Measurements from ENCODE around the gene ZCCHC17.
"Not testable (repeated sequence)": the region's sequence is repeated elsewhere in the genome, so short reads cannot be mapped to it uniquely, and the experiment has no call there.

ZCCHC17 gene, protein sequence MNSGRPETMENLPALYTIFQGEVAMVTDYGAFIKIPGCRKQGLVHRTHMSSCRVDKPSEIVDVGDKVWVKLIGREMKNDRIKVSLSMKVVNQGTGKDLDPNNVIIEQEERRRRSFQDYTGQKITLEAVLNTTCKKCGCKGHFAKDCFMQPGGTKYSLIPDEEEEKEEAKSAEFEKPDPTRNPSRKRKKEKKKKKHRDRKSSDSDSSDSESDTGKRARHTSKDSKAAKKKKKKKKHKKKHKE

DNA sequence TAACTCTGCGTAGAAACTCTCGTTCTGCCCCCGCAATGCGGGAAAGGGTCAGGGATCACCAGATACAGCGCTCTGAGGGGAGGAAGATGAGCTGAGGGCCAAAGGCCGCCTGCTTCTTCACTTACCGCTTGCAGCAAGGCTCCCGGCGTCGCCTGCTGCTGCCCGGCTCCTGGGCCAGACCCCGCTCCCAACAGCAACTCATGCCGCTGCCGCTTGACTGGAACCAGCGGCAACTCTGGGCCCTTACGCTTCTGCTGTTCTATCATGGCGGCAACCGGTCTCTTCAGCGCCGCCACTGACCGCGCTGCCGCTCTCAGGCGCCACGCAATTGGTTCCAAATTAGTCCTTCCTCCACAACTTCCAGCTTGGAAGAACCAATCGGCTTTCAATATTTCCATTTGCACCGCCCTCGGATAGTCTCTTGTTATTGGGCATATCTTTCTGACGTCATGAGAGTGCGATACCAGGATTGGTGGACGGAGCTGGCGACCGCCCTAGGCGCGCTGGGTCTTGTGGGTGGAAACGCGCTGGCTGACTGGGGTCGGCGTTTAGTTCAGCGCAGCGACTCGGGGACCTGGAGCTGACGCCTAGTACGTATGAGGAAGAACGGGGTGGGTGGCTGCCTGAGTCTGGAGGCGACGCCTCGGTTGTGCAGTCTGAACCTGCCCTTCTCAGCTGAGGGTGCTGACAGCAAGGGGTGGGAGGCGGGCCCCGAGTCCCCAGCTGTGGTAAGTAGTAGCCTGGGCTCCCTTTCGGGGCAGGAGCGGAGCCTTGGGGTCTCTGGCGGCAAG, at the start of gene ZCCHC17, which contains the start of gene SNRNP40:
ZCCHC17 (plus strand) TSS at position 547 of the 791 bp plus-strand sequence. CDS start 13,067 bp downstream, outside the sequence.
SNRNP40 (minus strand) TSS at position 303 of the 791 bp plus-strand sequence; CDS start at position 266, 37 bp downstream.
- peak; percentile 51 to 98 (median 90) for DNase-seq

DNA sequence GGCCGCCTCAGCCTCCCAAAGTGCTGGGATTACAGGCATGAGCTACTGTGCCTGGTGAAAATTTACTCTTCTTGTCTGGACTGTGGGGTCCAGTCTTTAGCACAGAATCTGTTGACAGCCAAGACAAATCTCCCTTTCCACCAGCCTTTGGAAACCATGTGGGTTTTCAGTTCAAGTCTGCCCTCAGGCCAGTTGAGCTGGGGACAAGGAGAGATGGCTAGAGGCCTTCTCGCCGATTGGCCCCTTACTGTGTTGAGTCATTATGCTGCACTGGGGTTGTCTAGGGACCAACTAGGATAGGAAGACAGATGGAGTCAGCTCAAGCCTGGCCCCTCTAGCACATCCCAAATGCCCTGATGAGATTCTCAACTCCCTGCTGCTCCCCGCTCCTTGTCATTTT, 48.6 kb upstream of the ZCCHC17 start:
- no peak for DNase-seq

DNA sequence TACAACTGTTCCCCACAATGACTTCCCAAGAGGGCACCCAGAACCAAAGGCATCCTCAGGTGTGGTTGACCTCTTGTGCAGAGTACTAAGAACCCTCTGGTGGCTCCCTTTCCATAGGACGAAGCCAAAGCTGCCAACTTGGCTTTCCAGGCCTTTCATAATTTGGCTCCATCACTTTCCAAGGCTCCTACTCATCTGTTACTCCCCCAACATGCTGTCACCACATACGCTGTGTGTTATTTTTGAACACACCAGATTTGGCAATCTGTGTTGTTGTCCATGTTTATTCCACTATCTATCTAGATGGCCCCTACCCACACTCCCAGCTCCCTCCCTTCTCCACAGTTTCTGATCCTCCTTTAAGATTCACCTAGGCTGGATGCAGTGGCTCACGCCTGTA, 47.0 kb upstream of the ZCCHC17 start:
- peak in 1 of 51 donors; percentile 11 for DNase-seq

DNA sequence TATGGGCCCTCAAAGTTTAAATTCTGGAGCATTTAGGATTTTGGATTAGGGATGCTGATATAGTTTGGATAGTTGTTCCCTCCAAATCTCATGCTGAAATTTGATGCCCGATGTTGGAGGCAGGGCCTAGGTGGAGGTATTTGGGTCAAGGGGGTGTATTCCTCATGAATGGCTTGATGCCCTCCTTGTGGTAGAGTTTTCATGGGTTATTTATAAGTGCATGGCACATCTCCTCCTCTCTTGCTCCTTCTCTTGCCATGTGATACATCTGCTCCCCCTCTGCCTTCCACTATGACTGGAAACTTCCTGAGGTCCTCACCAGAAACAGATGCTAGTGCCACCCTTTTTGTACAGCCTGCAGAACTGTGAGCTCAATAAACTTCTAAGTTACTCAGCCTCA, 39.6 kb upstream of the ZCCHC17 start:
- no peak for DNase-seq

- no peak for DNase-seq
Observed at GRCh38 chr1:31258581-31258980, 38.3 kb upstream of the ZCCHC17 start.

DNA sequence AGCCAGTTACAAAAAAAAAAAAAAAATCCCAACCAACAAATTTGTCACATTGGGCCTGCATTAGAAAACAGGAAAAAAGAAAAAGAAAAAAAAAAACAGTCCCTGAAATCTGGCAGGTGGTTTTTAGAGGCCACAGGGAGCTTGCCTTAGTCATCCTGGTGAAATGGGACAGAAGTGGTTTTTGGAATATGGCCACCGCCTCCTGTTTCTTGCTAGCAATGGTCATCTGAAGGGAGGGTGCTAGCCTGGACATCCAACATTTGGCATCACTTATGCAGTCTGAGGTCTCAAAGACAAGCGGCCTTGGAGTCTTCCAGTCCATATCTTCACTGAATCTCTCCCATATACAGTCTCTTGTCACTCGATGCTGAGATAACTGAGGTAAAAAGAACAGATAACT, 37.1 kb upstream of the ZCCHC17 start:
- DNase-seq: no peak

DNA sequence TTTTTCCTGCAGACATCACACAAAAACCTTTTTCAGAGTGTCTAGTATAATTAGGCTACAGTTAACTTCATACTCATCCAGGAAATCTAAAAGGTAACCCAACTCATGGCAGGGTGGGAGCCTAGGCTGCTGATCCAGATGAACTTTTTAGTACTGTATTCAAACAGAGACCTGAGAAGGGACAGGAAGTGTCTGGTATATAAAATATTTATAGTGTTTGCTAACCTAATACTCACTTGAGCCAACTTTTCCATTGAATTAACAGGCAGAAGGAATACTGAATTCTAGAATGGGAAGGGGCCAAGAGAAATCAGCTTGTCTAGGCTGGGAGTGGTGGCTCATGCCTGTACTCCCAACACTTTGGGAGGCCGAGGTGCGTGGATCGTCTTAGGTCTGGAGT, 34.9 kb upstream of the ZCCHC17 start:
- no peak for DNase-seq

- not testable (repeated sequence) for DNase-seq
Observed at GRCh38 chr1:31262393-31262792, 34.4 kb upstream of the ZCCHC17 start.

DNA sequence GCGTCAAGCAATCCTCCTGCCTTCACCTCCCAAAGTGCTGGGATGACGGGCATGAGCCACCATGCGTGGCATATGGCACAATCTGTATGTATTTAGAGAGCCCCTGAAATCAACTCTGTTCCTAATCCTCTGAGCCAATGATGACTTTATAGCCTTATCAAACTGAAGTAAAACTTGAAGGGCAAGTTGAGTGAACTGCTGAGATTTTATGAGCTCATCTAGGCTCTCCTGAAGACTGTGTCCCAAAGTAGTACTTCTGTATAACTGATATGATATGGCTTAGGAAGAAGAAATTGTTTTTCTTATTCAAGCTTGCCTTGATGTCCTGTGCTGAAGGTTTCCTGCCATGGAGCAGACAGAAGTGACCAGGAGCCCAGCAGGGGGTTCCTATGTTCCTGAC, 33.4 kb upstream of the ZCCHC17 start:
- DNase-seq: no peak

DNA sequence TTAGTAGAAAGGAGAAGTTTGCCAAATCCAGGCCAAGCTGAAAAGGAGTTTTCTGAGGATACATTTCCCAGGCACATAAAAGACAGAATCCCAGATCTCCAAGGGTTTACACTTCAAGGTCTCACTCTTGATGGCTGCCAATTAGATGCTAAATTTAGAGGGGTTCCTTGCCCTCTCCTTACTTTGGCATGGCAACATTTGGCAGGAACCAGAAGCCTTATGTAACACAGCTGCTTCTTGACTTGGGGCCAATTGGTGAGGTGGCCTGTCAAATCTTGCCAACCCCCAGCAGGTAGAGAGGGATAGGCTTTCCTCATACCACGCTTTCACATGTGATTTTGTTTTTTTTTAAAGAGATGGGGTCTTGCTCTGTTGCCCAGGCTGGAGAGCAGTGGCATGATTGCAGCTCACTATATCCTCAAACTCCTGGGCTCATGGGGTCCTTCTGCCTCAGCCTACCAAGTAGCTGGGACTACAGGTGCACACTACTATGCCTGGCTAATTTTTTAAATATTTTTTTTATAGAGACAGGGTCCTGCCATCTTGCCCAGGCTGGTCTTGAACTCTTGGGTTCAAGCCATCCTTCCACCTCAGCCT, 31.9 kb upstream of the ZCCHC17 start:
- DNase-seq: peak in 1 of 51 donors; percentile 4

- DNase-seq: peak in 3 of 51 donors; percentile 2 to 24 (median 10)
Observed at GRCh38 chr1:31266547-31266946, 30.3 kb upstream of the ZCCHC17 start.

DNA sequence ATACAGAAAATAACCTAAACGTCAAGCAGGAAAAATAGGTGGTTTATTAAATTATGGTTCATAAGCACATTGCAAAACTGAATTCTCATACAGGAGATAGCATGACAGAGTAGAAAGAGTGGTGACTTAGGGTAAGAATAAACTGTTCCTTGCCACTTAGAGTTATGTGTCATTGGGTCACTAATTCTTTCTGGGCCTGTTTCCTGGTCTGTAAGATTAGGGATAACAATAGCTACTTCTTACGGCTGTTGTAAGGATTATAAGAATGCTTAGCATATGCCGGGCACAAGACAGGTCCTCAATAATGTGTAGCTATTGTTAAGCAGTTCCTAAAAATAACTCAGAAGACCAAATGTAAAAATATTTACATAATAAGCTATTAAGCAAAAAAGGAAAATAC, 24.5 kb upstream of the ZCCHC17 start:
- no peak for DNase-seq

GRCh38 chr1:31273619-31274018, 23.2 kb upstream of the ZCCHC17 start:
- no peak for DNase-seq

DNA sequence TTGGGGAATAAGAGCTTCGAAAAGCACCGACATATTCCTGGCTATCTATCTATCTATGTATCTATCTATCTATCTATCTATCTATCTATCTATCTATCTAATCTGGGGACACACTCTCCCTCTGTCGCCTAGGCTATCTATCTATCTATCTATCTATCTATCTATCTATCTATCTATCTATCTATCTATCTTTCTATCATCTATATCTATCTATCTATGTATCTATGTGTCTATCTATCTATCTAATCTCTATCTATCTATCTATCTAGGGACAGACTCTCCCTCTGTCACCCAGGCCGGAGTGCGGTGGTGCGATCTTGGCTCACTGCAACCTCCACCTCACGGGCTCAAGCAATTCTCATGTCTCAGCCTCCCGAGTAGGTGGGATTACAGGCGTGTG, 14.4 kb upstream of the ZCCHC17 start:
- not testable (repeated sequence) for DNase-seq

- DNase-seq: not testable (repeated sequence)
Observed at GRCh38 chr1:31287791-31288190, 9.0 kb upstream of the ZCCHC17 start.

- no peak for DNase-seq
Observed at GRCh38 chr1:31289021-31289420, 7.8 kb upstream of the ZCCHC17 start.

- DNase-seq: no peak
Observed at GRCh38 chr1:31295874-31296485, 852 bp upstream of the ZCCHC17 start.

DNA sequence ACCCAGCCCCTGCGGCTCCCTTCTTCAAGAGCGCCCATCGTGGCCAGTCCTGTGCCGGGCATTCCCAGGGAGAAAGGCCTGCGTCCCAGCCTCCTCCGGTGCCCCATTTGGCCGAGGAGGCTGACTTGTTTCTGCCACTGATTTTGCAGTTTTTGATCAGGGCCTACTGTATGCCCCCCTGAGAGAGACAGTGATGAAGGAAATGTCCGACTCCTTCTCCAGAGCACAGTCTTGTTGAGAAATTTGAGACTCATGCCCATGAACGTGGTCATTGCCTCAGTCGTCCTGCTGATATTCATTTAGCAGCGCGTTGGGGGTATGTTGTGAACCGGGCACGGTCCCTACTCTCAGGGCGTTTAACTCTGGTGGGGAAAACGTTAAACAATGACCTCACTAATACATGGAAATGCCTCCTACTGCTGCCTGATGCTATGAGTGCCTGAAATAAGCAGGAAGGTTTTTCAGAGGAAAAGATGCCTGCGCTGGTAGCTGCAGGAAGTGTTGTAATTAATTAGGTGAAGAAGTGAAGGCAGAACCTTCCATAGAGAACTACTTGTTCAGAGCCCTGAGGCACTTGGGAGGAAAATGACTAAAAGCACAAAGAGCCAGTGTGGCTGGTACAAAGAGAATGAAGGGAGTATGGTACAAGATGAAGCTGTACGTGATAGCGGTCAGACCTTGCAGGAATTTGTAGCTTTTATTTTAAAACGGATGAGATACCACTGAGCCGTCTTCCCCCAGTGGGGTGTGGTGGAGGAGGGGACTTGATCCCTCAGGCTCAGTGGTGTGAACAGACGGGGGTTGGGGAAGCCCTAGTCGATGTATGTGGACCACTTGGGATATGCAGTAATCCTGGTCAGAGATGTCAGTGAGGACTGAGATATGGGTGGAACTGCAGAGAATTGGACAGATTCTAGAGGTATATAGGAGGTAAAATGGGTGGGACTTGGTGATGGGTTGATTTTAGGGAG, 730 bp downstream of the ZCCHC17 start:
- peak in 1 of 51 donors; percentile 34 for DNase-seq

DNA sequence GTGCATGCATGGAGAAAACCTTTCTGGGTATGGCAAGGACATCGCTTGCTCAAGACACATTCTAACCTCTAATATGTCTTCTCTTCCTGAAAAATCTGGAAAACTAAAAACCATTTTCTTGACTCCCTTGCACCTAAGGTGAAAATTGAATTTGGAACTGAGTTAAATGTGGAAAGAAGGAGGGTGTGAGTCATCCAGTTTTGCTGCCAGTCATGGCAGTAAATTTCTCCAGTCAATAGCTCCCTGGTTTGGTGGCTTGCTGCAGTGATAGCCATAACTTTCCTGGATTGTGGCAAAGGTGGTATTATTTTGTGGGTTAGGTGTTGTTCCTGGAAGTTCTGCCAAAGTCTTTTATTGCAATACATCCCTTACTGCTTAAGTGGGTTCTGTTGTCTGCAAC, 2.5 kb downstream of the ZCCHC17 start:
- no peak for DNase-seq

DNA sequence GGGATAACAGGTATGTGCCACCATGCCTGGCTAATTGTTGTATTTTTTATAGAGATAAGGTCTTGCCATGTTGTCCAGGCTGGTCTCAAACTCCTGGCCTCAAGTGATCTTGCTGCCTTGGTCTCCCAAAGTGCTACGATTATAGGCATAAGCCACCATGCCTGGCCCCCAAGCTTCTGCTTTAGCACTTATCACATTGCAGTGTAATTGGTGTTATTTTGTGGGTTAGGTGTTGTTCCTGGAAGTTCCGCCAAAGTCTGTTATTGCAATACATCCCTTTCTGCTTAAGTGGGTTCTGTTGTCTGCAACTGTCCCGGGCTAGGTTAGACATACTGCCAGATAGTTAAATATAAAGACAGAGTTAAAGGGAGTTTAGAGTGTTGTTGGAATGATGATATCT, 3.4 kb downstream of the ZCCHC17 start:
- DNase-seq: no peak
